22Rv1 (cell line): ENCODE results near the gene IGLON5.

ENCODE experiments used
- ZFX ChIP-seq: fragments of 450-650 bp; IDR thresholded peaks from 2 replicates; pipeline ENCODE4 v1.6.1; 2017; ENCODE audit warnings: antibody characterized with exemption, borderline replicate concordance
- TF ChIP-seq, protein P1 (sequence below): fragments of 450-650 bp; IDR thresholded peaks from 2 replicates; pipeline ENCODE4 v1.5.1; 2017; ENCODE audit warnings: mild to moderate bottlenecking

DNA sequence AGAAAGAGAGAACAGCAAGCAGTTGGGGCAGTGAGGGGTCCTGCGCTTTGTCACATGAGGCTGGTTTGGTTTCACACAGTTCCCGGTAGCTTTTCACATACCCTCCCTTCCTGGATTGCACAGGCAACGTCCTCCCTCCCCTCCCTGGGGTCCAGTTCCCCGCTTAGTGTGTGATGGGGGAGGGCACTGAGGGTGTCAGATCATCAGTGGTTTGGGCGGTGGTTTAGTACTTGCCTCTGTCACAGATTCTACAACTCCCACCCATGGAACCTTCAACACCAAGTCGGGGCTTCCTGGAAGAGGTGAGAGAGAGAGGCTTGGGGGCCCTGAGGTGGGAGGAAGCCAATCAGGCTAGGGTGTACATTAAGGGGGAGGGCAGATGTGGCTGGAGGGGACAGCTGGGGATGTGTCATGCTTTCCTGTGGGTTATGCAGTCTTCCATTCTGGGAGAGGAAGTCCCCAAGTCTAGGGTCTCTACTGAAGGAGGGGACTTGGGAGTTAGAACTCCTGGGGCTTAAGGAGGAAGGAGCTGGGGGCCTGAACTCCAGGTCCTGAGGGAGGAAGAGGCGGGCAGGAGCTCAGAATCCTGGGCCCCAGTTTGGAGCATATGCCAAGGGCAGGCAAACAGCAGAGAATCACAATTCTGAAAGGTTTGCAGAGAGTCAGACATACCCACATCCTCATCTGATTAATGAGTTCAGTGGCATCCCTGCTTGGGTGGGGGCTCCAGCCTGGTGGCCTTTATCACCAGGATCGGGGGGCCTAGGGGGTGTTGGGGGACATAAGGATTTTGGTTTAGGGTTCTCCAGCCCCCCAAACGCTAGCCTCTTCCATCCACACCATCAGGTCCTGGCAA lies 61.4 kb downstream of the IGLON5 start, which contains the start of gene NKG7:
- TF ChIP-seq, protein P1, sequence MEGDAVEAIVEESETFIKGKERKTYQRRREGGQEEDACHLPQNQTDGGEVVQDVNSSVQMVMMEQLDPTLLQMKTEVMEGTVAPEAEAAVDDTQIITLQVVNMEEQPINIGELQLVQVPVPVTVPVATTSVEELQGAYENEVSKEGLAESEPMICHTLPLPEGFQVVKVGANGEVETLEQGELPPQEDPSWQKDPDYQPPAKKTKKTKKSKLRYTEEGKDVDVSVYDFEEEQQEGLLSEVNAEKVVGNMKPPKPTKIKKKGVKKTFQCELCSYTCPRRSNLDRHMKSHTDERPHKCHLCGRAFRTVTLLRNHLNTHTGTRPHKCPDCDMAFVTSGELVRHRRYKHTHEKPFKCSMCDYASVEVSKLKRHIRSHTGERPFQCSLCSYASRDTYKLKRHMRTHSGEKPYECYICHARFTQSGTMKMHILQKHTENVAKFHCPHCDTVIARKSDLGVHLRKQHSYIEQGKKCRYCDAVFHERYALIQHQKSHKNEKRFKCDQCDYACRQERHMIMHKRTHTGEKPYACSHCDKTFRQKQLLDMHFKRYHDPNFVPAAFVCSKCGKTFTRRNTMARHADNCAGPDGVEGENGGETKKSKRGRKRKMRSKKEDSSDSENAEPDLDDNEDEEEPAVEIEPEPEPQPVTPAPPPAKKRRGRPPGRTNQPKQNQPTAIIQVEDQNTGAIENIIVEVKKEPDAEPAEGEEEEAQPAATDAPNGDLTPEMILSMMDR, result no peak
- TF ChIP-seq ZFX, result no peak
